GM18498 (cell line): ENCODE results near the gene UQCRQ.
A peak's percentile ranks its signal among the peaks of the same experiment; 100 is the strongest.

Experiments used
- ATAC-seq: cut with Tn5 transposase; IDR thresholded peaks from one replicate; pipeline ENCODE4 v1.9.1; 2021; ENCODE audit warnings: mild to moderate bottlenecking, moderate library complexity; ENCODE audit not compliant: unreplicated experiment

UQCRQ gene

GRCh38 chr5:132866342-132867045, at the start of gene UQCRQ, which contains the start of gene GDF9:
Gene UQCRQ (plus strand): TSS chr5:132866642. CDS start chr5:132866882, 240 bp downstream.
Gene GDF9 (minus strand): TSS chr5:132866469. CDS start chr5:132864533, 1,936 bp downstream.
- peak; percentile 98 for ATAC-seq

- no peak for ATAC-seq
These were observed 49.4 kb upstream of the UQCRQ start for GRCh38 chr5:132817011-132817410.

GRCh38 chr5:132819468-132819867, 47.0 kb upstream of the UQCRQ start:
- ATAC-seq: no peak

GRCh38 chr5:132820162-132820754, 46.2 kb upstream of the UQCRQ start:
- peak; percentile 82 for ATAC-seq

GRCh38 chr5:132821350-132821749, 45.1 kb upstream of the UQCRQ start:
- ATAC-seq: no peak

- ATAC-seq: no peak
These were observed 44.7 kb upstream of the UQCRQ start for GRCh38 chr5:132821791-132822190.

GRCh38 chr5:132822650-132823480, 43.6 kb upstream of the UQCRQ start:
- no peak for ATAC-seq

- ATAC-seq: no peak
These were observed 42.9 kb upstream of the UQCRQ start for GRCh38 chr5:132823481-132824050.

- ATAC-seq: no peak
These were observed 42.0 kb upstream of the UQCRQ start for GRCh38 chr5:132824426-132824825.

- ATAC-seq: no peak
These were observed 41.2 kb upstream of the UQCRQ start for GRCh38 chr5:132825033-132825833.

GRCh38 chr5:132825834-132826391, 40.5 kb upstream of the UQCRQ start:
- ATAC-seq: no peak

GRCh38 chr5:132826424-132827082, 39.9 kb upstream of the UQCRQ start:
- ATAC-seq: no peak

- no peak for ATAC-seq
These were observed 38.3 kb upstream of the UQCRQ start for GRCh38 chr5:132827943-132828673.

- no peak for ATAC-seq
These were observed 37.5 kb upstream of the UQCRQ start for GRCh38 chr5:132828846-132829494.

GRCh38 chr5:132829742-132830435, 36.6 kb upstream of the UQCRQ start:
- peak; percentile 80 for ATAC-seq

GRCh38 chr5:132830436-132831094, 35.9 kb upstream of the UQCRQ start, which contains the start of gene SHROOM1:
Gene SHROOM1 (minus strand): TSS chr5:132830647. CDS start chr5:132826140, 4,507 bp downstream.
- ATAC-seq: peak; percentile 68
